Tibial nerve (tissue), 4 donors: ENCODE data around the gene PAFAH1B1.

Experiments
- CTCF ChIP-seq, 5 experiments: fragments of 200-600 bp in 3 of 5; fragments of 450-650 bp in 2 of 5; sonication (generic) in 3 of 5; IDR thresholded peaks; one replicate each; pipeline ENCODE4 v1.5.1; 2016 to 2019; ENCODE audit warnings: antibody characterized with exemption in 5 of 5, mild to moderate bottlenecking in 3 of 5, moderate library complexity in 2 of 5
- EP300 ChIP-seq, 2 donors: sonication (generic); formaldehyde crosslinking; IDR thresholded peaks; one replicate each; pipeline ENCODE4 v1.6.1; 2017; ENCODE audit warnings: antibody characterized with exemption in 2 of 2, mild to moderate bottlenecking in 1 of 2
- POLR2A ChIP-seq, 2 donors: fragments of 450-650 bp; IDR thresholded peaks; one replicate each; pipeline ENCODE4 v1.6.1; 2017; ENCODE audit warnings: antibody characterized with exemption in 2 of 2, mild to moderate bottlenecking in 2 of 2, moderate library complexity in 2 of 2

DNA sequence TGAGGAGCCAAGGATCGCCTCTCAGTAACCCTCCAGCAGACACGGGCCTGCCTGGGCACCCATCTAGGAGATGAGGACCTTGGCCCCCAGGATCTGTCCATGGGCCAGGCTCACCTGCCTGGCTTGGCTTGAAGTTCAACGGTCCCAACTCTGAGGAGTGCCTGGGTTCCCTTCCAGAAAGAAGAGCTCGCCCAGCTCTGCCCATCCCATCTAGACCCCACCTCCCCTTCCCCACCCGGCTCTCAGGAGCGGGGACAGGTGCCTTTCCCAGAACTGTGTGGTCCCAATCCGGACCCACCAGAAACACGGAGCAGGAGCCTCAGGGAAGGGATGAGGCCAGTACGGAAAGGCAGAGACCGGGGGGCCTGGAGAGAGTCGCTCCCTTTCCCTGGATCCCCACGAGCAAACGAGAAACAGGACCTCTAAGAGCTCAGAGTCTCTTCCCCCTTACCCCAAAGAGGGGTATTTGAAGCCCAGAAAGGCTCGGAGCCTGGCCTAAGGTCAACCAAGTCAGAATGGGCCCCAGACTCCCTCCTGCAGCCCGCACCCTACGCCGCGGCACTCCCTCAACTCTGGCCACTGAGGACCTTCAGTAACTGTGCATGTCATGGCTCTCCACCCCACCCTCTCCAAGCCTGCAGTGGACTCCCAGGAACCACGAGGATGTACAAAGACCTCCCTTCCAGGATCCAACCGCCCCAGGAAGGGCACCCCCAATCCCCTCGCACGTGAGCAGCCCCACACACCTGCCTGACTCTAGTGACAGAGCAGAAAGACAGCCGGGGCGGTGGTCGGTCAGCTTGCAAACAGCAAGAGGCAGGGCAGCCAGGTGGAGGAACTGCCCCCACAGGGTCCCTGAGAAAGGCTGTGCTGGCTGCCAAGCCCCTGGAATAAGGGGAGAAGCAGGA lies 112.7 kb downstream of the PAFAH1B1 start:
- no peak for TF ChIP-seq CTCF (IDR thresholded peaks at IDR 0.05)
- TF ChIP-seq POLR2A (IDR thresholded peaks at IDR 0.05): no peak
- no peak for TF ChIP-seq EP300 (IDR thresholded peaks at IDR 0.05)
